Measurements from ENCODE around the gene ZNF362.

DNA sequence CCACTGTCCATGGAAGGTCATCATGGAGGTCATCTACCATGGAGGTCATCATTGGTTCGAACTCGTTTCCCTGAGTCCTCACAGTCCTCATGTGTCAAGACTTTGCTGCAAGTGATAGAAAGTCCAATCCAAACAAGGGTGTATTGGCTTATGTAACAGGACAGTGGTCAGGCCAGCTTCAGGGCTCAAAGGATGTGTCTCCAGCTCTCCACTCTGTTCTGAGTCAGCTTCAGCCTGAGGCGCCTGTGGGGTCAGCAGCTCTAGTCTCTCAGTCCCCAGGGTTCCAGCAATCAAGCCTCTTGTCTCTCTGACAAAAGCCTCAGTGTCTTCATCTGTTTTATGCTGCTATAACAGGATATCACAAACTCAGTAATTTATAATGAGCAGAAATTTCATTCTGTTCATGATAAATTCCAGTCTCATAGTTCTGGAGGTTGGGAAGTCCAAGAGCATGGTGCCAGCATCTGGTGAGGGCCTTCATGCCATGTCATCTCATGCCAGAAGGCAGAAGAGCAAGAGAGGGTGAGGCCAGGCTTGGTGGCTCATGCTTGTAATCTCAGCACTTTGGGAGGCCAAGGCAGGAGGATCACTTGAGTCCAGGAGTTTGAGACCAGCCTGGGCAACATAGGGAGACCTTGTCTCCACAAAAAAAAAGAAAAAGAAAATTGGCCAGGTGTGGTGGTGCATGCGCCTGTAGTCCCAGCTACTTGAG, 45.1 kb downstream of the ZNF362 start:
- TF ChIP-seq CTCF (IDR thresholded peaks at IDR 0.05; ENCODE audit: poor library complexity) (no peak), EZH2 (IDR thresholded peaks at IDR 0.05; ENCODE audit: borderline replicate concordance) (no peak)

Data from hepatocyte (in vitro differentiated cells).